ENCODE results near the gene FCGR1A. TPM values are rescaled to one million over a fixed set of nuclear protein-coding genes. Genes with fewer than 3 reads are reported as not detected.
A peak's percentile ranks its signal among the peaks of the same experiment; 100 is the strongest.
"Not testable (repeated sequence)": the region's sequence is repeated elsewhere in the genome, so short reads cannot be mapped to it uniquely, and the experiment has no call there.

The FCGR1A gene
- total RNA-seq, 1 experiment from 2014 or later, result not detected

DNA sequence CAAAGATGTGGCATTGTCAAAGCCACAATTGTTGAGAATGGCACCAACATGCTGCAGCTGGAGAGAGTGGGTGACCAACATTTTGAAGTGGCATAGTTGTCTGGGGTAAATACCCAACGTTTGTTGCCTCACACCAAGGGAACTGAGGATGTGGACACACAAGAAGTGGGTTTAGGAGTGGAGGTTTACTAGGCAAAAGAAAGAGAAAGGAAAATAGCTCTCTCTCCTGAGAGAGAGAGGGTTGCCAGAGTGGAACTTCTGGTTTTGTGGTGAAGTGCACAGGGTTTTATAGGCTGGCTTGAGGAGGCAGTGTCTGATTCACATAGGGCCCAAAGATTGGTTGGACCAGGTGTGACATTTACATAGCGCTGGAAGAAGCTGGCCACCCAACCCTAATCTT, 29.0 kb upstream of the FCGR1A start:
- not testable (repeated sequence) for DNase-seq (ENCODE audit: low spot score)

DNA sequence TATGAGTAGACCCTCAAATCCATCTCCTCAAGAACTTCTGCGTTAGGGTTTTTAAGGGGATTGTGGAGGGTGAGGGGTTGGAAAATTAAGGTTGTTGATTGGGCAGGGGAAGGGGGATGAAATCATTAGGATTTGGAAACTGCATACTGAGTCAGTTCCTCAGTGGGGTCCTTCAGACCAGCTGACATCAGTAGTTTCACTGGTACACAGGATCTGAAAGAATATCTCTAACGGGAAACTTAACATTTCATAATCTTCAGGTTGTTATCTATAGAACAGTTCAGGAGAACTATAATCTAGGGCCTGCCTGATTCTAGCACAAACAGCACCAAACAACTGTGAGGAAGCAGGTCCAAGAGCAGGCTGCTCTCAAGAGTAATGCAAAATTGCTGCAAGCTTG, 27.2 kb upstream of the FCGR1A start:
- H3K27me3 Mint-ChIP-seq (ENCODE audit: low read depth); H3K4me1 Mint-ChIP-seq; CTCF ChIA-PET; ATAC-seq; DNase-seq (ENCODE audit: low spot score); H3K27ac Mint-ChIP-seq; POLR2A ChIA-PET; H3K9me3 Mint-ChIP-seq; H3K4me3 Mint-ChIP-seq; H3K36me3 Mint-ChIP-seq: not testable (repeated sequence)

More for the DNA sequence above, 29.0 kb upstream of the FCGR1A start:
- H3K4me3 Mint-ChIP-seq; H3K27ac Mint-ChIP-seq; H3K4me1 Mint-ChIP-seq; H3K36me3 Mint-ChIP-seq; CTCF ChIA-PET; H3K9me3 Mint-ChIP-seq; ATAC-seq; POLR2A ChIA-PET; H3K27me3 Mint-ChIP-seq (ENCODE audit: low read depth): not testable (repeated sequence)

DNA sequence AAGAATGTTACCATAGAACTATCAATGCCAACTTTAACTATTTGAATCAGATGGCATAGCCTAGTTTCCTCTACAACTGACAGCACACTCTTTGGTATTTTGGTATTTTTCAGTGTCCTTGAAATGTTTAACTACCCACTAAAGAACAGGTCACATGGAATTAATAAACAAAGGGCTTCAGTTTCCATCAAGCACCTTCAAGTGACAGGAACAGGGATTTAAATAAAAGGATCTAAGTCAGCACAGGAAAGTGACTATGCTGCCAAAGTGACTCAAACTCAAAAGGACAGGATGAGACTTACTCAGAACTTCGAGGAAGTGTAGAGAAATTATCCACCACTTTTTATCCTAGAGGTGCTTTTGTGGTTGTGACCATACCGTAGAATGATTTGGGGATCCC, 20.2 kb upstream of the FCGR1A start:
- H3K27ac Mint-ChIP-seq; H3K36me3 Mint-ChIP-seq; H3K4me3 Mint-ChIP-seq; POLR2A ChIA-PET; DNase-seq (ENCODE audit: low spot score); H3K4me1 Mint-ChIP-seq; ATAC-seq; H3K9me3 Mint-ChIP-seq; CTCF ChIA-PET; H3K27me3 Mint-ChIP-seq (ENCODE audit: low read depth): not testable (repeated sequence)

DNA sequence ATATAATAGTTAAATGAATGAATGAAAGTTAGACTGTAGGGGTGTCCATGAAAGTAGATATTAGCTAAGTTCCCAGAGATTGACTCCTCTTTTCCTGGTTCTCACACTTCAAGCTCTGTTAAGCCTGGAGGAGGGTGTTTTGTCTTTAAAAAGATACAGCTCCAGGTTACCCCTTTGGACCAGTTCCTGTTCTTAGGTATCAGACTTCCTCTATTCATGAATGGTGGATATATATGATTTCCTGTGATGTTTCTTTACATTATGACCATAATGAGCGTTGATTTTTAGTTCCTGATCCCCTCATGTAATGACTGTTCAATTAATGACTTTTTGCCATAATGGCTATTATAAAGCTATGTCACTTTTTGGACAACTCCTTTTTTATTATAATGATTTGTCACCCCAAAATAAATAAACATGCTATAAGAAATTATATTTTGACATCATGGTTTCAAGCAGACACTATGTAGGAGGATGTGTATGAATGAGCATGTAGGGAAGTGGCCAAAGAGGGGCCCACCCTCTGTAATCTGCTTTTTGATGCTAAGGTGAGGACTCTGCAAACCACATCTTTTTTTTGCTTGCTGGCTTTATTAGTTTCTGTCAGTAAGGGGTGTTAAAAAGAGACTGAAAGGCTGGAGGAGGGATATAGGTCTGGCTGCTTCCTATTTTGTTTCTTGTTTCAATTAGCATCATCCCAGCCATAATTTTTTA, 18.2 kb upstream of the FCGR1A start:
- H3K27ac Mint-ChIP-seq; H3K9me3 Mint-ChIP-seq; ATAC-seq; DNase-seq (ENCODE audit: low spot score); H3K4me1 Mint-ChIP-seq; H3K36me3 Mint-ChIP-seq; POLR2A ChIA-PET; H3K27me3 Mint-ChIP-seq (ENCODE audit: low read depth); CTCF ChIA-PET; H3K4me3 Mint-ChIP-seq: not testable (repeated sequence)

DNA sequence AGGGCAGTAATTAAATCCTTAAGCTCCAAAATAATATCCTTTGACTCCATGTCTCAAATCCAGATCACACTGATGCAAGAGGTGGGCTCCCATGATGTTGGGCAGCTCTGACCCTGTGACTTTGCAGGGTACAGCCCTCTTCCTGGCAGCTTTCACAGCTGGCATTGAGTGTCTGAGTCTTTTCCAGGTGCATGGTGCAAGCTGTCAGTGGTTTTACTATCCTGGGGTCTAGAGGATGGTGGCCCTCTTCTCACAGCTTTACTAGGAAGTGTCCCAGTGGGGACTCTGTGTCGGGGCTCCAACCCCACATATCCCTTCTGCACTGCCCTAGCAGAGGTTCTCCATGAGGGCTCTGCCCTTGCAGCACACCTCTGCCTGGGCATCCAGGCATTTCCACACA, 16.3 kb upstream of the FCGR1A start:
- CTCF ChIA-PET; H3K9me3 Mint-ChIP-seq; POLR2A ChIA-PET; H3K27ac Mint-ChIP-seq; H3K36me3 Mint-ChIP-seq; H3K4me3 Mint-ChIP-seq; ATAC-seq; H3K4me1 Mint-ChIP-seq; H3K27me3 Mint-ChIP-seq (ENCODE audit: low read depth); DNase-seq (ENCODE audit: low spot score): not testable (repeated sequence)

DNA sequence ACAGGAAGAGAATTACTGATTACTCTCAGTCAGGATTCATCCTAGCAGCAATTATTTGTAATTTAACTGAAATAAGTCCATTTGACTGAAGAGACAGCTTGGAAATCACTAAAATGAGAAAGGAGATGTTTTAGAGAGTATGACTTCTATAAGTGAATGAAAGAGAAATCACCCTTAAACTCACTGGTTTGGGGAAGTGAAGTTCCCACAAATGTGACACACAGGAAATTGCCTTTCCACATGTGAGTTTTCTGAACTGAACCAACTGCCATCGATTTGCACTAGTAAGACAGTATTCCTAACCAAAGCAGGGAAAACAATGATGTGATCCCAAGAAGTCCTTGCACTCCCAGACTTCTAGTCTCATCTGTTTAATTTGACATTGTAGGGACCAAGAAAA, 13.3 kb upstream of the FCGR1A start:
- POLR2A ChIA-PET; H3K4me1 Mint-ChIP-seq; H3K36me3 Mint-ChIP-seq; H3K4me3 Mint-ChIP-seq; H3K27me3 Mint-ChIP-seq (ENCODE audit: low read depth); CTCF ChIA-PET; H3K9me3 Mint-ChIP-seq; H3K27ac Mint-ChIP-seq; ATAC-seq; DNase-seq (ENCODE audit: low spot score): not testable (repeated sequence)

DNA sequence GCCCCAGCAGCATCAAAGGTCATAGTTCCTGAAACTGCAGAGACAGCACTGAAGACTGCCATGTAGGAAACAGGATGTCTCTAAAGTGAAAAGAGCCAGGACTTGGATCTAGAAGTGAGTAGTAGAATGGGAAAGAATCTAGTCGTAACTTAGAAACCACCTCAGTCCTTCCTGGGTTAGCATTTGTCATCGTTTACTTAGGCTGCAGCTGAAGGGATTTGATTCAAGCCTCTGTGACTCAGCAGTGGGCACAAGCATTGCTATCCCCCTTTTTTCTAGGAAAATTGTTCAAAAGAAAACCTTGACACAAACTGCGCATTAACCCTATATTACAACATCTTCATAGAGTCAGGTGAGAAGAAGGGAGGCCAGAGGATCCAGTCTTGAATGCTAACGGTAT, 11.8 kb upstream of the FCGR1A start:
- ATAC-seq; POLR2A ChIA-PET; DNase-seq (ENCODE audit: low spot score); H3K9me3 Mint-ChIP-seq; H3K27me3 Mint-ChIP-seq (ENCODE audit: low read depth); H3K27ac Mint-ChIP-seq; H3K4me3 Mint-ChIP-seq; H3K36me3 Mint-ChIP-seq; CTCF ChIA-PET: not testable (repeated sequence)
- peaks cover 18% of the 10 kb centered on the region for H3K4me1 Mint-ChIP-seq

DNA sequence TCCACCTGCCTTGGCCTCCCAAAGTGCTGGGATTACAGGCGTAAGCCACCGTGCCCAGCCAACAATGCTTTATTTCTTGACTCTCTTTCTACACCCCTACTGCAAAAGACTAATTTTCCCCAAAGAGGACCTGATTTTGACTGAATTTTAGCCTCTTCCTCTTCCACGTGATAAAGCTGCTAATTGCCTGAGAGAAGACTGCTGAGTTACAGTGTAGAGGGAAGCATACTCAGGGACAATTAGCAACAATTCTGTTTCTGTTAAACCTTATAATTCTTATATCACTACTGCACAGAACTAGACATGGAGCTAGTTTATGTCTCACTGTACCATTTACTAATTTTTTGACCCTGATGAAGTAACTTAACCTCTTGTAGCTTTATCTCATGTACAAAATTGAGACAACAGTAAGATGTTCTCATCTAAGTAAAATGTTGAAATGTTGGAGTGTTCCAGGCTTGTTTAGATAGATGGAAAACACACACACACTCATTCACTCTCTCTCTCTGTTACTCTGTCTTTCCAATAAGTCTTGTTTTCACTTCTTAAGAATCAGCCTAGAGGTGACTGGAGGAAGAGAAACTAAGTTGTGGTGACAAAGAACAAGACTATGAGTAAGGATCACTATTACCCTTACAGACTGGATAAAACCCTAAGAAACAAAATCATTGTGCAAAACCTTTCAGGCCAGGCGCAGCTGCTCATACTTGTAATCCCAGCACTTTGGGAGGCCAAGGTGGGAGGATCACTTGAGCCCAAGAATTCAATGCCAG, 10.7 kb upstream of the FCGR1A start:
- H3K4me3 Mint-ChIP-seq; H3K36me3 Mint-ChIP-seq; POLR2A ChIA-PET; H3K27me3 Mint-ChIP-seq (ENCODE audit: low read depth); ATAC-seq; H3K9me3 Mint-ChIP-seq; H3K27ac Mint-ChIP-seq; CTCF ChIA-PET; DNase-seq (ENCODE audit: low spot score): not testable (repeated sequence)
- peaks cover 20% of the 10 kb centered on the region for H3K4me1 Mint-ChIP-seq

DNA sequence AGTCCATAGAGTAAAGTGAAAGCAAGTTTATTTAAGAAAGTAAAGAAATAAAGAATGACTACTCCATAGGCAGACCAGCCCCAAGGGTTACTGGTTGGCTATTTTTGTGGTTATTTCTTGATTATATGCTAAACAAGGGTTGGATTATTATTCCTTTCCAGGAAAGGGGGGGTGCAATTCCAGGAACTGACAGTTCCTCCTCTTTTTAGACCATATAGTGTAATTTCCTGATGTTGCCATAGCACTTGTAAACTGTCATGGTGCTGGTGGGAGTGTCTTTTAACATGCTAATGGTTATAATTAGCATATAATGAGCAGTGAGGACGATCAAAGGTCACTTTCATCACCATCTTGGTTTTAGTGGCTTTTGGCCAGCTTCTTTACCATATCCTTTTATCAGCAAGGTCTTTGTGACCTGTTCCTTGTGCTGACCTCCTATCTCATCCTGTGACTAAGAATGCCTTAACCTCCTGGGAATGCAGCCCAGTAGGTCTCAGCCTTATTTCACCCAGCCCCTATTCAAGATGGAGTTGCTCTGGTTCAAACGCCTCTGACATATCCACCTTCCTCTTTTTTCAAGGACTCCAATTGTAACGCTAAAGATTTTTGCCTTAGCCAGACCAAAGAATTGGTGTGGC, 6.9 kb upstream of the FCGR1A start:
- Mint-ChIP-seq H3K27ac (peak overlapping the region; percentile 60), H3K4me3 (0 out of 2 replicates have a peak overlapping the region, but pooled peaks have one; percentile 18), H3K4me1 (peaks cover 23% of the 10 kb centered on the region)
- DNase-seq (ENCODE audit: low spot score); H3K27me3 Mint-ChIP-seq (ENCODE audit: low read depth); H3K9me3 Mint-ChIP-seq; CTCF ChIA-PET; POLR2A ChIA-PET; H3K36me3 Mint-ChIP-seq: not testable (repeated sequence)
- ATAC-seq, result peak; percentile 49

GRCh38 chr1:149777084-149777483, 5.4 kb upstream of the FCGR1A start:
- H3K27ac Mint-ChIP-seq; DNase-seq (ENCODE audit: low spot score); H3K4me3 Mint-ChIP-seq; H3K27me3 Mint-ChIP-seq (ENCODE audit: low read depth); POLR2A ChIA-PET; H3K36me3 Mint-ChIP-seq; ATAC-seq; H3K9me3 Mint-ChIP-seq; CTCF ChIA-PET: not testable (repeated sequence)
- peaks cover 23% of the 10 kb centered on the region for H3K4me1 Mint-ChIP-seq

- not testable (repeated sequence) for H3K27ac Mint-ChIP-seq, H3K36me3 Mint-ChIP-seq, ATAC-seq
These were observed 4.2 kb upstream of the FCGR1A start for GRCh38 chr1:149778313-149778712.

DNA sequence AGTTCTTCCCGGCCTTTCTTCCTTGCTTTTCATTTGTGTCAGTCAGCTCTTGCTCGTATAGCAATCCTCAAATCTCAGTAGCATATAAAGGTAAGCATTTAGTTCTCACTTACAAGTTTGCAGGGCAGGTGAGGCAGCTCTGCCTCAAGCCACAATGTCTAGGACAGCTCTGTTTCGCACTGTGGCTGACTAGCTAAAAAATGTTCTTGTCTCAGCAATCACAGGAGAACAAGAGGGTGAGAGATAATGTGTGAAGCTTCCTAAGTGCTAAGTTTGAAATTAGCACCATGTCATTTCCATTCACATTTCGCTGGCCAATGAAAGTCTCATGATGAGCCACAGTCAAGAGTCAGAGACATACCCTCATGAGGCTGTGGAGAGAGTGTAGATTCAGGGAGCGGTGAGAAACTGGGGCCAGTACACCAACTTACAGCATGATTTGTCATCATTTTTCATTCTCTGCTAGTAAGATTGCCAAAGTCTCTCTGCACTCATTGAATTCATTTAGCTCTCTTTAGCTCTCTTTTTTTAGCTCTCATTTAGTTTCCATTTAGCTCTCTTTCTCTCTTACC, 995 bp upstream of the FCGR1A start:
- POLR2A ChIA-PET, H3K27ac Mint-ChIP-seq, CTCF ChIA-PET: not testable (repeated sequence)

More at GRCh38 chr1:149778313-149778712, 4.2 kb upstream of the FCGR1A start:
- POLR2A ChIA-PET; H3K27me3 Mint-ChIP-seq (ENCODE audit: low read depth); CTCF ChIA-PET; H3K9me3 Mint-ChIP-seq; H3K4me3 Mint-ChIP-seq; DNase-seq (ENCODE audit: low spot score): not testable (repeated sequence)
- peaks cover 23% of the 10 kb centered on the region for H3K4me1 Mint-ChIP-seq

More for the DNA sequence above, 995 bp upstream of the FCGR1A start:
- not testable (repeated sequence) for H3K4me3 Mint-ChIP-seq; ATAC-seq; DNase-seq (ENCODE audit: low spot score); H3K4me1 Mint-ChIP-seq; H3K36me3 Mint-ChIP-seq; H3K27me3 Mint-ChIP-seq (ENCODE audit: low read depth); H3K9me3 Mint-ChIP-seq
